Fibroblast of gingiva (primary cell): Measurements from ENCODE around the gene CXCR6.

ENCODE experiments used
- DNase-seq: peaks from one replicate; pipeline ENCODE4 v3.0.0-alpha.2; 2011; ENCODE audit warnings: low read depth

Gene CXCR6

DNA sequence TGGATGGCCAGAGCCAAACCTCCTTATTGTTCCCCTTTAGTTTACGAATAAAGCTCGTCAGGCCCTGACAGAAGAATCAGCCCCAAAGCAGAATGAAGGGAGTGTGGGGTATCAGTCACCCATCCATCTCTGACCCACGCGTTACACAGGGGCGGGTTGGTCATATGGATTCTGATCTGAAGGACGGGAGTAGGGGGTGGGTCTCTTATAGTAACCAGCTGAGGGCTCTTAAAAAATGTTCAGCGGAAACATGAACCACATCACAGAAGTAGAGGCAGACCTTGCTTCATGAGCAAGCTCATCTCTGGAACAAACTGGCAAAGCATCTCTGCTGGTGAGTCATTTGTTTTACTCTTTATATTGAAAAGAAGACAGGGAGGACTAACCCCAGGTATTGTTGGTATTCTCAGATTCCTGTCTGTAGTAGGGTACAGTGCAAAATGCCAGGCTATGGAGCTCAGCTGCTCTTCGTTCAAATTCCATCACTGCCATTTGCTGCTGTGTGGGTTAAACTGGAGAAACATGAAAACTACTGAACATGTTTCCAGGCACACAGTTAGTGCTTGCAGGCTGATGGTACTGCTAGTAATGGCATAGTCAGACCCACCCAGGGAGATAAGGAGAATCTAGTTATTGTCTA lies at the start of gene CXCR6:
TSS of gene CXCR6 (plus strand) at position 258 of the 640 bp plus-strand sequence. CDS start 3,018 bp downstream, outside the sequence.
- DNase-seq: no peak

DNA sequence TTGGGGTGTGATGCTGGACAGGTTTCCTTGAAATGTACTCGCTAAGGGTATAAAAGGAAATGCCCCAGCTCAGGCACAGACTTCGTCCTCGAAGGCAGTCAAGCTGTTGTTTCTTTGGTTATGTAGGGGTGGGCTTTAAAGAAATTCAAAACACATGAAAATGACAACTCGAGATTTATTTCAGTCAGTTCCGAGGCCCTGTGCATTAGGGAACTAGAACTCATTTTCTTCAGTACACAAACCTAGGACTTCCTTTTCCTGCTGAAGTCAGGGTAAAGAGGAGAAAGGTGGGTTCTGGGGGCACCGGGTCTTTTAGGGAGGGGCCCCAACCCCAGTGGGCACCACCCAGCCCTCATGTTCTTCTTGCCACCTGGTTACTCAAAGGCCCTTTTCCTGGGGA lies 49.2 kb upstream of the CXCR6 start:
- no peak for DNase-seq

DNA sequence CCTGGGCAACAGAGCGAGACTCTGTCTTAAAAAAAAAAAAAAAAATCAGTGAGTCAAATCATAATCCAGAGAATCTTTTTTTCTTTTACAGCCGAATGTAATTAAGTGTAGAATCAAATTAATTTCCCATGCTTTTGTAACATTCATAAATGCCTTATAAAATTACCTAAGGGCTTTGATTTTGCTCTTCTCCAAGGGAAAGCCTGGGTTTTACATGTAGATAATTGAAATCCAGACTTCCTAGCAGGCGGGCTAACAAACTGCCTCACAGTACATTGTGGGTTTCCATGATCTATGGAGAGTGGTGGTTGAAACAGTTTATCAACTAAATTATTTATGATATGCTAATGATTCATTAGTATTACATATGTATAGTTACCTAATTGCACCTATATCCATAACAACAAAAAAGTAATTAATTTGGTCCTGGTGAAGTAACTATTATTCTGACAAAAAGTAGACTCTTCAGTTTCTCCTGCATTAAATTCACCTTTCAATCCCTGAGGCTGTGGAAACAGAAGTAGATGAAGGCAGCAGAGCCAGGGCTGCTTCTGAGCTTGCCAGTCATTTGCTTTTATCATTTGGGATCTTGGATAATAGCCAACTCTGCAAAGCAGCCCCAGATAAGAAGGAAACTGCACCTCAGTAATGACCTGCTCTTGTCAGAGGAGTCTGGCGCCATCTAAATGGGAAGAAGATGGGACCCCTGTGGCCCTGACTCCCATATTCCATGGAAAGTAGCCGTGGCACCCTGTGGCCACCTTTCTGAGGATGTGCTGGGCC lies 47.4 kb upstream of the CXCR6 start:
- DNase-seq: no peak

GRCh38 chr3:45896956-45897355 lies 46.3 kb upstream of the CXCR6 start:
- DNase-seq: peak; percentile 12

- no peak for DNase-seq
These were observed 38.3 kb upstream of the CXCR6 start for GRCh38 chr3:45904931-45905330.

DNA sequence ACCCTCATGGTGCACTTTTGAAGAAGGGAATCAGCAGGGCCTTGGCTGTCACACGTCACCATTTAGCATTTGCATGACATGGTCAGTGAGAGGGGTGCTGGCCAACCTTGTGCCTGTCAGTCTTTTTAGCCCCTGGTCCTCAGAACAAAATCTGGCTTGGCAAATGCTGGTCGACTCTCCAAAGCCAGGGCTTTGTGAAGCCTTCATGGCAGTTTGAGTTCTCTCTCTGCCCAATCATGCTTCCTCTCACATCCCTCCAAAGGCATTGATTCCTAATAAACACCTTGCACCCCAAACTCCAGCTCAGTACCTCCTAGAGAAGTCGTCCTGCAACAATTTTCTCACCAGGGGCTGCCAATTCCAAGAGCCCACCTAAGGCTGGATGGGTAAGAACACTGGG lies 37.5 kb upstream of the CXCR6 start:
- no peak for DNase-seq

DNA sequence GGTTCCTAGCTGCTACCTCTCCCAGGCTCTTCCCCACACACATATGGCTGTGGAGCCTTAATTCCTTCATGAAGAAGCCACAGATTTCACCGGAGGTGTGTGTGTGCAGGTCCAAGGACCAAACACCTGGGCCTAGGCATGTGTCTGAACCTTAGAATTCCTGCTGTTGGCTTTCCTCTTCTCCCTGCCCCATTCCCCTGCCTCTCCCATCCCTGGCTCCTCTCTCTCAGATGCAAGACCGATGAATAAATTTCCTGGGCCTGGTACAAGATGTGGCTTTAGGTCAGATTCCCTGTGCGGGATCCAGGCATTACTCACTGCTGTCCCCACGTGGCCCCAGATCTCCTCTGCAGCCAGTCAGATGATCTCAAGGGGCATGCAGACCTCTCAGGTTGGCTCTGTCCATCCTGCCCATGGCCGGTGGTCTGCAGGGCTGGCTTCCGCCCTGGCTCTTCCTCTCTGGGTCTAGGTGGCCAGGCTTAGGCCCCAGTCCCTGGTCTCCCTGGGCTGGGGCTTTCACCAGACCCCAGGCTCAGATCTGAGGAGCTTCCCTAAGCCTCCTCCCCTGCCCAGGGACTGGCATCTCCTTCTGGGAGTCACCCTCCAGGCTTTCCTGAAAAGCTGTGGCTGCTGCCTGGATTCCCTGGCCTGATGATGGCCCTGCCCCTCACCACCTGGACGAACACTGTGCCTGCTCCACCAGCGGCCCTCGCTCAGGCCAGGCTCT lies 36.4 kb upstream of the CXCR6 start:
- DNase-seq: peak; percentile 56

DNA sequence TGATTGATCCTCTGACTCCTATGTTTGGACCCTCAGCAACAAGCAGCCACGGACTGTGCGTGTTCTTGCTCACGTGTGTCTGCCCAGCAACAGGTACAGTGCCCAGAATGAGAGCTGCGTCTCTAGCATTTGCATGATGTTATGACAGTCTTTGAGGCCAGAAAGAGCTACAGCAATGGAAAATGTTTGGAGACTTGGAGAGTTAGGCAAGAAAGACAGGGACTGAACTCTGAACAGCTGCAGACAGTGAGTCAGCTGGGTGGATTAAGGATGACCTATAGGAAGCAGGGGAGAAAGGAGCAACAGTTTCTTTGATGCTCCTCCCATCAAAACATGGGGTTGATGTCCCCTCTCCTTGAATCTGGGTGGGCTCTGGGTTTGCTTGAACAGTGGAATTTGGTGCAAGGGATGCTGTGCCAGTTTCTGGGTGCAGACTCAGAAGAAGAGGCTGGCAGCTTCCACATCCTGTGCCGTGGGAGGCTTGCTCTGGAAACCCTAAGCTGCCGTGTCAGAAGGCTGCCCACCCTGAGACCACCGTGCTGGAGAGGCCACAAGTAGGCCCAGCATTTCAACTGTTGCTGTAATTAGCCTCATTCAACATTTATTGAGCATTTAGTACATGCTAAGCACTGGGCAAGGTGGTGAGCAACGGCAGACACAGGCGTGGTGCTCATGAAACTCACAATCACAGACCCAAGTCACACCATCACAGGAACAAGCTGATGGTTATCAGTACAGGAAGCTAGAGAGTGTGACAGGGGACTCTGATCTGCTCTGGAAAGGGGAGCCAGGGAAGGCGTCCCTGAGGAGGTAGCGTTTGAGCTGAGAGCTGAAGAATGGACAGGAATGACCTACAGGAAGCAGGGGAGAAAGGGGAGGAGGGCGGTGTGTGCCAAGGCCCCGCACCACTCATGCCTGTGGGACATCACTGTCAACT lies 35.2 kb upstream of the CXCR6 start:
- DNase-seq: peak; percentile 67

GRCh38 chr3:45908761-45909160 lies 34.5 kb upstream of the CXCR6 start:
- DNase-seq: no peak

GRCh38 chr3:45909542-45909941 lies 33.7 kb upstream of the CXCR6 start:
- no peak for DNase-seq

DNA sequence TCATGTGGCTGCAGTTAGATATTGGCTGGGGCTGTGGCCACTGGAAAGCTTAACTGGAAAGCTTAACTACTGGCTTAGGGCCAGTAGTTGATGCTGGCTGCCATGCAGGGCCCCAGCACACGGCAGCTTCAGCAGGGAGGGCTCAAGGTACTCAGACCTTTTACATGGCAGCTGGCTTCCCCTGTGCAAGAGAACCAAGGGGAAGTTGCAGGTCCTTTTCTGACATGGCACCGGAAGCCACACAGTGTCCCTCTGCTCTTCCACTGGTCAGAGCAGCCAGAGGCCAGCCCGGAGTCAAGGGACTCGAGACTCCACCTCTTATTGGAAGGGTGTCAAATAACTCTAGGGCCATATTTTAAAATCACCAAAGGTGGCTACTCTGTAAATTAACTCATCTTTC lies 32.4 kb upstream of the CXCR6 start:
- no peak for DNase-seq

GRCh38 chr3:45911511-45912226 lies 31.6 kb upstream of the CXCR6 start:
- DNase-seq: no peak

DNA sequence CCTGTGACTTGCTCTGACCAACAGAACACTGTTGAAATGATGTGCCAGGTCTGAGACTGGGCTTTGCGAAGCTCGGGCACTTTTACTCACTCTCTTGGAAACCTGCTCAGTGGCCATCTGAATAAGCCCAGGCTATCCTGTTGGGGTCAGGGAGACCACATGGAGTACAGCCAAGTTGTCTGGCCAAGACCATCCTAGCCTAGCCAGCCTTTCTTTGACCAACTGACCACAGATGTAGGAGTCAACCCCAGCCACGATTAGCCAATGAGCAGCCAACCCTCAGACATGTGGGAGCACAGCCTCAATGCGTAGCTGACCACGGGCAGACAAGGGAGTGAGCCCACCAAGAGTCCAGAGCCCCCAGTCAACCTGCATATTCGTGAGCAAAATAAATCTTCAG lies 30.8 kb upstream of the CXCR6 start:
- DNase-seq: no peak

DNA sequence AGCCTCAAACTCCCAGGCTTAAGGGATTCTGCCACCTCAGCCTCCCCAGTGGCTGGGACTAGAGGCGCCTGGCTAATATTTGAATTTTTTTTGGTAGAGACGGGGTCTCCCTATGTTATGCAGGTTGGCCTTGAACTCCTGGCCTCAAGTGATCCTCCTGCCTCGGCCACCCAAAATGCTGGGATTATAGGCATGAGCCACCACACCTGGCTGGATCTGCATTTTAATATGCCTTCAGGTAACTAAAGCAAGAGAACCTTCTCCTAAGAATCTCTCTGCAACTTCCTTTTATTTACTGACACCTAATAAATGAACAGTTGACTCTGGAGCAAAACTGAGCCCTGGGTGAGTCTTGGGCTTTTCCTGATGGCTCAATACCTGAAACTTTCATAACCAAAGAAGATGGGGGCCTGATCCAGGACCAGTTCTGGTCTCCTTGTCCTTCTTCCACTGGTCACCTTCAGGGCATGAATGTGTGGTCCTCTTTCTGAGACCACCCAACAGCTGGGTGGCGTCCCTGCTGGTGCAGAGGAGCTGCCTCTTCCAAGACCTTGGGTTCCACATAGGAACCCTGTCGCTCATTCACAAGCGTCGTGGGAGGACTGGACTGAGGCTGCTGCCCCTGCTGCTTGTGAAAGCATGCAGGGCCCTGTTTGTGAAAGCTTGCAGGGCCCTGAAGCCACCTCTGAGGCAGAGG lies 28.8 kb upstream of the CXCR6 start:
- DNase-seq: no peak

DNA sequence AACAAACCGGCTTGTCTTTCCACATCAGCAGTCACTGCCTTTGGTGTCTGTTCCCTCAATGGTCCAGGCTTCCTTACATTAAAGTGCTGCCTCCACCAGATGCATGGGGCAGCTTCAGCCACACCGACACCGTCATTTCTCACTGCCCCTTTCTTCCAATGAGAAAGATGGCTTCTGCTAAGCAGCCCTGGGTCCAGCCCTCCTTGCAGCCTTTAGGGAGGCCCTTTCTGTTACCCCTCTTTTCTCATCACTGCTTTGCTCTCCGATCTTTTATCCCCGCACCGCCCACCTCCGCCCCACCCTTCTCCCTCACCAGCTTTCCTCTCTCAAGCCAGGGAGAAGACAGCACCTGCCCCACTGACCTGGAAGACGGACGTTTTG lies 28.2 kb upstream of the CXCR6 start:
- no peak for DNase-seq

GRCh38 chr3:45915518-45916231 lies 27.6 kb upstream of the CXCR6 start:
- peak; percentile 40 for DNase-seq

- no peak for DNase-seq
These were observed 25.9 kb upstream of the CXCR6 start for GRCh38 chr3:45917146-45917898.

DNA sequence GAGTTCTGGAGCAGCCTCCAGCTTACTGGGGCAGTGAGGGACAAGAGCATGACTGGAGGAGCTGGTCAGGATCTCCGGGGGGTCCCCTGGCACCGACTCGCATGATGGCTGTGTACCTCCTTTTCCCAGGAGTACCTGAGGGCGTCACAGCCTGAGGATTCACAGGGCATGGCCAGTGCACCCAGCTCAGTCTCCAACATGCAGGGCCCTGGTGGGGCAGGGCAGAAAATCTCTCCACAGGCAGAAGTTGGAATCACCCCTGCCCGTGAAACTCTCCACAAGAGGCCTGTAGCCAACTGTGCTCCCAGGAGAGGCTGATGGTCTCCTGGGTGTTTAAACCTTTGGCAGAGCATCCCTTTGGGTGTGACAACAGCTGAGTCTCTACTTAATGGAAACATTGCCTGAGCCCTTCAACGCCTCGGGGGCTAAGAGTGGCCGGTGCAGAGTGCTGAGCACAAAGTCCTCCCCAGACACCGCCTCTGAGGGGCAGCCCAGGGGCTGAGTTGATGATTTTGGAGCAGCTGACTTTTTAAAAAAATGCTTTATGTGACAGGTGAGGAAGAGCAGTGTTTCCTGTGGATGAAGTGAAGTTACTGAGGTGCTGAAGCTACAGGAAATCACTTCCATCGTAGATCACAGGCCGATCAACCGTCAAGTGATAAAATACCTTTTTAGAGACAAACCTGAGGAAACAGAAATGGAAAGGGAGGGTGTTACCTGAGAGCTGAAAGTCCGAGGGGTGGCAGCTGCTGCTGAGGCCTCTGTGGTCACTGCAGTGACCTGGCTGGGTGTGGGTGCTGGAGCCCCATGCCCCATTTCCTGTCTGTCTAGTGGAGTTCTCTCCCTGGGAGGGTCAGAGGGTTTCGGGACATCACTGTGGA lies 21.9 kb upstream of the CXCR6 start:
- DNase-seq: no peak

GRCh38 chr3:45922039-45922326 lies 21.3 kb upstream of the CXCR6 start:
- DNase-seq: no peak
